ENCODE results near the gene PHKB. TPM values are rescaled to one million over a fixed set of nuclear protein-coding genes. Genes with fewer than 3 reads are reported as not detected.

PHKB gene
- total RNA-seq, 1 experiment from 2014 or later: 59.6 TPM

GRCh38 chr16:47687694-47688093 lies 226.6 kb downstream of the PHKB start:
- no peak for DNase-seq (ENCODE audit: low spot score)

- no peak for DNase-seq (ENCODE audit: low spot score)
These were observed 232.1 kb downstream of the PHKB start for GRCh38 chr16:47693226-47693625.

- no peak for DNase-seq (ENCODE audit: low spot score)
These were observed 233.4 kb downstream of the PHKB start for GRCh38 chr16:47694543-47694942.

DNA sequence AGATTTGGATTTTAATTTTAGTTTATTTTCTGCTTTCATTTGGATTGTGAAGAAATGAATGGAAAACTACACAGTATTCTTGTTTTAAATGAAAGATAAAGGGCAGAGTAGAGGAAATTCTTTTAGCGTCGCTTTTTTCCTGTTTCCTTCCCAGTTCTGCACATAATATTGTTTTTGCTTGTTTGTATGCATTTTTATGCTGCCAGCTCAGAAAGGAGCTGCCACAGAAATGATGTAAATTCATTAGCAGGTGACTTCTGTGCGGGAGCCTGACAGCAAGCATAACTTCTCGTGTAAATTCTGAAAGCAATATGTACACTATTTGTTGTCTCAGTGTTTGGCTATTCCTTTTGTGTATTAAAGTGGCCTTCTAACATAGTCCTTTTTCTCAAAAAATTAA lies 234.6 kb downstream of the PHKB start:
- DNase-seq (ENCODE audit: low spot score): no peak

GRCh38 chr16:47697826-47698225 lies 236.7 kb downstream of the PHKB start:
- DNase-seq (ENCODE audit: low spot score): no peak

GRCh38 chr16:47699106-47699505 lies 238.0 kb downstream of the PHKB start:
- no peak for DNase-seq (ENCODE audit: low spot score)

- DNase-seq (ENCODE audit: low spot score): no peak
These were observed 239.9 kb downstream of the PHKB start for GRCh38 chr16:47700857-47701587.

GRCh38 chr16:47705266-47705665 lies 244.1 kb downstream of the PHKB start:
- no peak for DNase-seq (ENCODE audit: low spot score)

DNA sequence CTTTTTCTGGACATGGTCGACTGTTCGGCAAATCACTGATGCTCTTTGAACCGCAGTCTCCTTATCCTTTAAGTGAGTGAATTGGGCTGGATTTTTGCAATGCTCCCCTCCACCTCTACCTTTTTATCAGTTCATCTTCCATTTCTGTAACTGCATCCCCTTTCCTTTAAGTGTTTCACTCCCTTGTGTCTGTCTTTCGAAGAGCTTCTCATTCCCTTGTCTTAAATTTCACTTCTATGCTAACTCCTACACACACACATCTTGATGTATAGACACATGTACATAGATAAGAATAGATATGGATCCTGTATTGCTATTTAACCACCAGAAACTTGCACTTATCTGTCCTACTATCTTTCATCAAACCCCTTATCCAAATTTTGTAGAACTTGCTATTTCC lies 250.7 kb downstream of the PHKB start:
- no peak for DNase-seq (ENCODE audit: low spot score)

- DNase-seq (ENCODE audit: low spot score): peak; percentile 10
These were observed 251.4 kb downstream of the PHKB start for GRCh38 chr16:47712276-47713224.

GRCh38 chr16:47713225-47713595 lies 252.1 kb downstream of the PHKB start:
- DNase-seq (ENCODE audit: low spot score): peak; percentile 91

DNA sequence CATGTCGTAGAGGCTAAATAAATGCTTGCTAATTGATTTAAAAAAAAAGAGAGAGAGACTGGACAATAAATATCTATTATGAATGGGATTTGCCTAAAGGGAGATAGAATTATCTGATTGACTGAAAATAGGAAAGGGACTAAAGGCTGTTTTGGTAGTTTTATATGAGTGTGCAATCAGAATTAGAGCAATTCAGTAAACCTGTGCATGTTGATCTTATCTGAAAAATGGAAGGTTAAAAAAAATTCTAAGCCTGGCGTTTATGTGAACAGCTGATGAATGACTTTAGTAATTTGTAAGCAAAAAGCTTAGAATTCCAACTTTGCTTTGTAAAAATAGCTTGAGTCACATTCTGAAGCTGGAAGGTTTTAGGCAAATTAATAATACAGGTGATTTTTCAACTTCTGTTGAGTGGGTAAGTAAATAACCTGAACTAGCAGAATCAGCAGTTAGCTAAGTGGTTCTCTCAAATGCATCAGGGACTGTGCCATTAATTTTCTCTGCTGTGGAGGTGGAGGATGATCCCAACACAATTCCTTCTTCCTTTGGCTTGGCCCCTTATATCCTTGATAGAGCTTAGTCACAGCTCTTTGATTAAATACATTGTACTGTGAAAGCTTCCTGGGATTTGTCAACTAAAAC lies 254.4 kb downstream of the PHKB start:
- no peak for DNase-seq (ENCODE audit: low spot score)

DNA sequence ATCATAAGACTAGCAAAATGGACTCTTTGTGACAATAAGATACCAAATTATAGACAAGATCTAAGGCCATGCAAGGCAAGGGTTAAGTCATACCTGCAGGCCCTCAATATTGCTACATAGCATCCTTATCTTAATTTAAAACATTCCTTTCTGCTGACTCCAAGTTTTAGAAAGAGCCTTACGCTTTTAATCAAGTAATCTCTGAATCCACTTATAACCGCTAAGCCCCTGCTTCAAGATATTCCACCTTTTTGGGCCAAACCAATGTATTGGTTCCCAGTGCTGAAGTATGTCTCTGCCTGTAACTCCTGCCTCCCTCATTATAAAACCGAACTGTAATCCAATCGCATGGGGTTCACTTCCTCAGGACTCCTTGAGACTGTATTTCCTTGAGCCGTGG lies 255.4 kb downstream of the PHKB start:
- DNase-seq (ENCODE audit: low spot score): peak; percentile 53

- no peak for DNase-seq (ENCODE audit: low spot score)
These were observed 258.6 kb downstream of the PHKB start for GRCh38 chr16:47719713-47720112.

GRCh38 chr16:47721006-47721637 lies 260.0 kb downstream of the PHKB start:
- no peak for DNase-seq (ENCODE audit: low spot score)

- DNase-seq (ENCODE audit: low spot score): no peak
These were observed 260.9 kb downstream of the PHKB start for GRCh38 chr16:47722046-47722445.

GRCh38 chr16:47724115-47724785 lies 263.1 kb downstream of the PHKB start:
- no peak for DNase-seq (ENCODE audit: low spot score)

GRCh38 chr16:47725188-47725695 lies 264.1 kb downstream of the PHKB start:
- no peak for DNase-seq (ENCODE audit: low spot score)

GRCh38 chr16:47726031-47726675 lies 265.0 kb downstream of the PHKB start:
- no peak for DNase-seq (ENCODE audit: low spot score)

DNA sequence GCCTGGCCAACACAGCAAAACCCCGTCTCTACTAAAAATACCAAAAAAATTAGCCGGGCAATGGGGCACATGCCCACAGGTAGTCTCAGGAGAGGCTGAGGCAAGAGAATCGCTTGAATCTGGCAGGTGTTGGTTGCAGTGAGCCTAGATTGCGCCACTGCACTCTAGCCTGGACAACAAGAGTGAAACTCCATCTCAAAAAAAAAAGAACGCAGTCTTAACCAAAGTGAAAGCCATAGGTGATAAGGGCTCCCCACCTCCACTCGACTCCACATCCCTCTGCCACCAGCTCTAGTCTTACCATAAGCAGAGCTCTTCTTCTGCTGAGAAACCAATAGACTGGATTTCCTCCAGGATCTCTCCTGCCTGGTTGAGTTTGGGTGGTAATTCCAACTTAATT lies 266.0 kb downstream of the PHKB start:
- DNase-seq (ENCODE audit: low spot score): no peak

DNA sequence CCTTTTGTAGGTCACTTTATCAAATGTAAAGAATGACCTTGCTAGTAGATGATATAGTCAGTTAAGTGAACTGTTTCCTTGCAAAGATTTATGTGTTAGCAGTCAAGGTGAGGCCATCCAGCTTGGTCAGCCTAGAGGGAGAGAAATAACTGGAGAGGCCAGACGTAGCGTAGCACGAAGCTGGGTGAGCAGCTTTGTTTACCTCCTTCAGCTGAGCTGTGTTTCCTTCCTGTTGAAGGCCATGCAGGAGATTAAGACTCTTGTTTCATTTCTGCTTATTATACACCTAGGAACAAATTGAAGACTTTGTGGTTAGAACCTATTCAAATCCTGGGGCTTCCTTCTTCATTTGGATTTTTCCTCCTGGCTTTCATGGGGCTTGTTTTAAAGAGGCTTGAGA lies 267.1 kb downstream of the PHKB start:
- no peak for DNase-seq (ENCODE audit: low spot score)
